Neural cell (in vitro differentiated cells): Measurements from ENCODE around the gene FRMD4A. TPM values are rescaled to one million over a fixed set of nuclear protein-coding genes. Genes with fewer than 3 reads are reported as not detected.

ENCODE experiments used
- H2AFZ ChIP-seq: fragments of 200-600, 300-800 bp; sonication (generic), shearing (Covaris generic); 2 replicates; pipeline ENCODE4 v1.6.0; 2014; ENCODE audit warnings: low read depth, mild to moderate bottlenecking, antibody characterized with exemption, low read length, moderate library complexity
- H3F3A ChIP-seq: fragments of 200-600 bp; shearing (Covaris generic); 2 replicates; pipeline ENCODE4 v1.6.1; 2016; ENCODE audit warnings: mild to moderate bottlenecking, moderate library complexity, mixed read lengths, antibody characterized with exemption, low read length; ENCODE audit not compliant: insufficient read depth, poor library complexity, severe bottlenecking
- H3K27ac ChIP-seq: fragments of 200-600, 300-800 bp; sonication (generic), shearing (Covaris generic); 2 replicates; pipeline ENCODE4 v1.5.1; 2014; ENCODE audit warnings: mild to moderate bottlenecking, low read length, moderate library complexity
- H3K27me3 ChIP-seq: fragments of 300-800, 200-600 bp; sonication (generic), shearing (Covaris generic); 2 replicates; pipeline ENCODE4 v1.6.0; 2014; ENCODE audit warnings: mild to moderate bottlenecking, low read depth, low read length, moderate library complexity; ENCODE audit not compliant: insufficient read depth
- H3K36me3 ChIP-seq: fragments of 300-800, 200-600 bp; sonication (generic), shearing (Covaris generic); 2 replicates; pipeline ENCODE4 v1.5.1; 2014; ENCODE audit warnings: mild to moderate bottlenecking, antibody characterized with exemption, low read length, moderate library complexity; ENCODE audit not compliant: insufficient read depth
- H3K4me2 ChIP-seq: fragments of 300-800, 200-600 bp; sonication (generic), shearing (Covaris generic); 2 replicates; pipeline ENCODE4 v1.6.0; 2014; ENCODE audit warnings: mild to moderate bottlenecking, low read length
- H3K4me3 ChIP-seq: fragments of 300-800, 200-600 bp; sonication (generic), shearing (Covaris generic); 2 replicates; pipeline ENCODE4 v1.5.1; 2014; ENCODE audit warnings: mild to moderate bottlenecking, low read length, moderate library complexity
- H3K79me2 ChIP-seq: fragments of 200-600 bp; shearing (Covaris generic); replicated peaks from 2 replicates; pipeline ENCODE4 v1.6.0; 2014; ENCODE audit warnings: mild to moderate bottlenecking, low read length, moderate library complexity; ENCODE audit not compliant: insufficient read depth
- H3K9ac ChIP-seq: fragments of 300-800, 200-600 bp; sonication (generic), shearing (Covaris generic); 2 replicates; pipeline ENCODE4 v1.6.1; 2016; ENCODE audit warnings: mild to moderate bottlenecking, low read length, mixed read lengths
- H3K9me2 ChIP-seq: fragments of 200-600 bp; shearing (Covaris generic); 2 replicates; pipeline ENCODE4 v1.6.1; 2016; ENCODE audit warnings: mild to moderate bottlenecking, low read length, mixed read lengths; ENCODE audit not compliant: insufficient read depth
- H3K9me3 ChIP-seq: fragments of 200-600, 300-800 bp; sonication (generic), shearing (Covaris generic); 2 replicates; pipeline ENCODE4 v1.6.1; 2016; ENCODE audit warnings: mild to moderate bottlenecking, mixed run types, low read length, moderate library complexity, mixed read lengths
- H4K20me1 ChIP-seq: fragments of 200-600 bp; shearing (Covaris generic); 2 replicates; pipeline ENCODE4 v1.6.1; 2016; ENCODE audit warnings: mild to moderate bottlenecking, mixed run types; ENCODE audit not compliant: insufficient read depth
- EP300 ChIP-seq: fragments of 450-650 bp; conservative IDR thresholded peaks from 2 replicates; pipeline ENCODE4 v1.6.1; 2014; ENCODE audit warnings: antibody characterized with exemption, mild to moderate bottlenecking, moderate library complexity; ENCODE audit not compliant: poor library complexity, severe bottlenecking
- EZH2 ChIP-seq: fragments of 200-600, 300-800 bp; shearing (Covaris generic), sonication (generic); IDR thresholded peaks from 2 replicates; pipeline ENCODE4 v1.6.1; 2014; ENCODE audit warnings: antibody characterized with exemption, low read length, borderline replicate concordance, mild to moderate bottlenecking; ENCODE audit not compliant: insufficient read depth, poor library complexity, severe bottlenecking
- MXI1 ChIP-seq: fragments of 450-650 bp; conservative IDR thresholded peaks from 2 replicates; pipeline ENCODE4 v1.6.1; 2014; ENCODE audit warnings: antibody characterized with exemption, mild to moderate bottlenecking; ENCODE audit not compliant: poor library complexity, severe bottlenecking
- POLR2AphosphoS5 ChIP-seq: IDR thresholded peaks from 2 replicates; pipeline ENCODE4 v1.6.1; 2012
- RAD21 ChIP-seq: fragments of 450-650 bp; conservative IDR thresholded peaks from 2 replicates; pipeline ENCODE4 v1.6.1; 2014; ENCODE audit warnings: antibody characterized with exemption, mild to moderate bottlenecking, moderate library complexity
- TAF1 ChIP-seq: IDR thresholded peaks from 2 replicates; pipeline ENCODE4 v1.6.1; 2012; ENCODE audit warnings: low read depth
- polyA plus RNA-seq: library from polyadenylated mRNA; depleted of rRNA; stranded (reverse); fragments of >200 nt; gene quantifications from 2 replicates; pipeline ENCODE4 v1.2.3, GENCODE V29; 2014
- TF ChIP-seq, protein P1 (sequence below): IDR thresholded peaks from 2 replicates; pipeline ENCODE4 v1.6.1; 2012; ENCODE audit warnings: borderline replicate concordance
- TF ChIP-seq, protein P2 (sequence below): fragments of 450-650 bp; IDR thresholded peaks from 2 replicates; pipeline ENCODE4 v1.5.1; 2014; ENCODE audit warnings: antibody characterized with exemption, mild to moderate bottlenecking, moderate library complexity; ENCODE audit not compliant: poor library complexity, severe bottlenecking

FRMD4A gene
- polyA plus RNA-seq, 1 donor from 2014 or later, result 36.5 TPM

DNA sequence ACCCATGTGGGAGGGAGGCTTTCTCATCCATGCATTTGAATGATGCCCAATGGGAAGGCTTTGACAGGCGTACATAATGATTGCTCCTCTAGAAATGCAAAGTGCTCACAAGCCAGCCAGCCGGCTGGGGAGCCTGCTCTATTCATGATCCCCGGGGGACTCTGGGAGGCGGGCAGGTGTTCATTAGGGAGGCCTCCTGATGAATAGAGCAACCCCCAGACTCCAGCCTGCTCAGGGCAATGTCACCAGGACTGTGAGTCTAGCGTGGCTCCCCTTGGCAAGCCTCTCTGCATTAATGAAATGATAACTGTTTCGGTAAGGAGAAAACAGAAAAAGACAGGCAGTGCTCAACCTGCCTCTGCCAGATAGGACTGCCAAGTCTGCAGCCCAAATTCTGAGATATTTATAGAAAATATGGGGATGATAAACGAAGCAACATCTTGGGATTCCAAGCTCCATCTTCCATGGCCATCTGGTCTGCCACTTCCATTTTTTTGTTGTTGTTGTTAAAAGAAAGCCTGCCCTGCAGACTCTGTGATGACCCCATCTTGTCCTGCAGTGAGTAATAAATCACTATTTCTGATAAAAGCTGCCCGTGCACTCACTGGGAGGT lies 507.5 kb downstream of the FRMD4A start:
- H3K27ac ChIP-seq, result peak overlapping the region; percentile 72
- H3K4me2 ChIP-seq, result peak overlapping the region; percentile 81
- H3K9ac ChIP-seq, result peak overlapping the region; percentile 35
- H3K79me2 ChIP-seq, result no peaks in the 10 kb centered on the region
- H3K9me2 ChIP-seq, result no peaks in the 10 kb centered on the region
- no peak overlapping the region for H2AFZ ChIP-seq
- H3K27me3 ChIP-seq, result no peaks in the 10 kb centered on the region
- H4K20me1 ChIP-seq, result no peaks in the 10 kb centered on the region
- peak overlapping the region; percentile 56 for H3K4me3 ChIP-seq
- H3K9me3 ChIP-seq, result no peaks in the 10 kb centered on the region
- TF ChIP-seq, protein P1, sequence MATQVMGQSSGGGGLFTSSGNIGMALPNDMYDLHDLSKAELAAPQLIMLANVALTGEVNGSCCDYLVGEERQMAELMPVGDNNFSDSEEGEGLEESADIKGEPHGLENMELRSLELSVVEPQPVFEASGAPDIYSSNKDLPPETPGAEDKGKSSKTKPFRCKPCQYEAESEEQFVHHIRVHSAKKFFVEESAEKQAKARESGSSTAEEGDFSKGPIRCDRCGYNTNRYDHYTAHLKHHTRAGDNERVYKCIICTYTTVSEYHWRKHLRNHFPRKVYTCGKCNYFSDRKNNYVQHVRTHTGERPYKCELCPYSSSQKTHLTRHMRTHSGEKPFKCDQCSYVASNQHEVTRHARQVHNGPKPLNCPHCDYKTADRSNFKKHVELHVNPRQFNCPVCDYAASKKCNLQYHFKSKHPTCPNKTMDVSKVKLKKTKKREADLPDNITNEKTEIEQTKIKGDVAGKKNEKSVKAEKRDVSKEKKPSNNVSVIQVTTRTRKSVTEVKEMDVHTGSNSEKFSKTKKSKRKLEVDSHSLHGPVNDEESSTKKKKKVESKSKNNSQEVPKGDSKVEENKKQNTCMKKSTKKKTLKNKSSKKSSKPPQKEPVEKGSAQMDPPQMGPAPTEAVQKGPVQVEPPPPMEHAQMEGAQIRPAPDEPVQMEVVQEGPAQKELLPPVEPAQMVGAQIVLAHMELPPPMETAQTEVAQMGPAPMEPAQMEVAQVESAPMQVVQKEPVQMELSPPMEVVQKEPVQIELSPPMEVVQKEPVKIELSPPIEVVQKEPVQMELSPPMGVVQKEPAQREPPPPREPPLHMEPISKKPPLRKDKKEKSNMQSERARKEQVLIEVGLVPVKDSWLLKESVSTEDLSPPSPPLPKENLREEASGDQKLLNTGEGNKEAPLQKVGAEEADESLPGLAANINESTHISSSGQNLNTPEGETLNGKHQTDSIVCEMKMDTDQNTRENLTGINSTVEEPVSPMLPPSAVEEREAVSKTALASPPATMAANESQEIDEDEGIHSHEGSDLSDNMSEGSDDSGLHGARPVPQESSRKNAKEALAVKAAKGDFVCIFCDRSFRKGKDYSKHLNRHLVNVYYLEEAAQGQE, result no peak
- no peak for TF ChIP-seq MXI1
- TF ChIP-seq TAF1, result no peak
- no peak for TF ChIP-seq RAD21
- TF ChIP-seq, protein P2, sequence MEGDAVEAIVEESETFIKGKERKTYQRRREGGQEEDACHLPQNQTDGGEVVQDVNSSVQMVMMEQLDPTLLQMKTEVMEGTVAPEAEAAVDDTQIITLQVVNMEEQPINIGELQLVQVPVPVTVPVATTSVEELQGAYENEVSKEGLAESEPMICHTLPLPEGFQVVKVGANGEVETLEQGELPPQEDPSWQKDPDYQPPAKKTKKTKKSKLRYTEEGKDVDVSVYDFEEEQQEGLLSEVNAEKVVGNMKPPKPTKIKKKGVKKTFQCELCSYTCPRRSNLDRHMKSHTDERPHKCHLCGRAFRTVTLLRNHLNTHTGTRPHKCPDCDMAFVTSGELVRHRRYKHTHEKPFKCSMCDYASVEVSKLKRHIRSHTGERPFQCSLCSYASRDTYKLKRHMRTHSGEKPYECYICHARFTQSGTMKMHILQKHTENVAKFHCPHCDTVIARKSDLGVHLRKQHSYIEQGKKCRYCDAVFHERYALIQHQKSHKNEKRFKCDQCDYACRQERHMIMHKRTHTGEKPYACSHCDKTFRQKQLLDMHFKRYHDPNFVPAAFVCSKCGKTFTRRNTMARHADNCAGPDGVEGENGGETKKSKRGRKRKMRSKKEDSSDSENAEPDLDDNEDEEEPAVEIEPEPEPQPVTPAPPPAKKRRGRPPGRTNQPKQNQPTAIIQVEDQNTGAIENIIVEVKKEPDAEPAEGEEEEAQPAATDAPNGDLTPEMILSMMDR, result no peak
- TF ChIP-seq EZH2, result no peak
- H3K36me3 ChIP-seq, result no peaks in the 10 kb centered on the region
- H3F3A ChIP-seq, result no peaks in the 10 kb centered on the region

DNA sequence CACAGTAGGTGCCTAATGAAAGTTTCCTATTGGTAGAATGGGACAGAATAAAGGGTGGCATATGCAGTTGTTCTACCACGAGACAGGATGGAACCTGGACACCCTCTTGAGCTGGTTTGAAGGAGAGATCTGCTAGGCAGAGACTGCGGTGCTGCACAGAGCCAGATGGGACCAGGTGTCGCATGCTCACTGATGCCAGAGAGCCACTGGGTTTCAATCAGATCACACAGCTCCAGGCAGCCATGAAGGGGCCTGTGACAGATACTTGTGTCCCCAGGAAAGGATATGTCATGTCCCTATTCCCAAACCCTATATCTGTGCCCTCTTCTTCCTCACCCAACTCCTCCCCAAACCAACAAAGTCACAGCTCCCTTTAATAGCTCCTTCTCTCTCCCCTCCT lies 508.2 kb downstream of the FRMD4A start:
- H3K4me2 ChIP-seq, result peak overlapping the region; percentile 81

More for the DNA sequence above, 508.2 kb downstream of the FRMD4A start:
- H3K27me3 ChIP-seq, result no peaks in the 10 kb centered on the region
- peak overlapping the region; percentile 56 for H3K4me3 ChIP-seq
- no peaks in the 10 kb centered on the region for H3K9me3 ChIP-seq
- no peaks in the 10 kb centered on the region for H3K36me3 ChIP-seq
- no peaks in the 10 kb centered on the region for H3F3A ChIP-seq
- H4K20me1 ChIP-seq, result no peaks in the 10 kb centered on the region
- TF ChIP-seq TAF1, result no peak
- TF ChIP-seq, protein P2, result no peak
- no peak for TF ChIP-seq EZH2
- TF ChIP-seq POLR2AphosphoS5, result no peak
- no peak for TF ChIP-seq RAD21
- no peak for TF ChIP-seq EP300
- H3K9ac ChIP-seq, result no peak overlapping the region
- no peak overlapping the region for H2AFZ ChIP-seq
- H3K9me2 ChIP-seq, result no peaks in the 10 kb centered on the region
- peak overlapping the region; percentile 72 for H3K27ac ChIP-seq
- no peaks in the 10 kb centered on the region for H3K79me2 ChIP-seq
